ENCODE measurements around the gene TMEM223. TPM values are rescaled to one million over a fixed set of nuclear protein-coding genes. Genes with fewer than 3 reads are reported as not detected.
A peak's percentile ranks its signal among the peaks of the same experiment; 100 is the strongest.

TMEM223 gene
- total and polyA plus RNA-seq, 9 of the 15 experiments (the other 6 are each of a cell fraction or from before 2014, with no cell fraction given) = 5.9 to 34.5 (median 19.6) TPM

- TF ChIP-seq E2F1 (CRISPR knock-in tag; IDR thresholded peaks at IDR 0.05) (peak; percentile 45; the same call in 1 of the 2 replicates), SMARCA5 (IDR thresholded peaks at IDR 0.05) (no peak), GTF2A2 (tag; IDR thresholded peaks at IDR 0.05) (no peak), TRIM24 (IDR thresholded peaks at IDR 0.05) (no peak), NR3C1 (CRISPR knock-in tag; IDR thresholded peaks at IDR 0.05) (no peak), TCF3 (CRISPR knock-in tag; IDR thresholded peaks at IDR 0.05) (0 out of 2 replicates have a peak, but pooled peaks have one; percentile 3), SMARCB1 (IDR thresholded peaks at IDR 0.05; ENCODE audit: insufficient read length, low read depth) (no peak), HDAC3 (IDR thresholded peaks at IDR 0.05; ENCODE audit: borderline replicate concordance, partially characterized antibody) (no peak), ATF1 (CRISPR knock-in tag; IDR thresholded peaks at IDR 0.05) (no peak), ATF1 (tag; IDR thresholded peaks at IDR 0.05) (no peak), ZNF586 (CRISPR knock-in tag; conservative IDR thresholded peaks at IDR 0.05) (no peak), SRF (CRISPR knock-in tag; IDR thresholded peaks at IDR 0.05) (peak in 1 of 2 experiments; percentile 51; a peak in 1 of 4 replicates), SUPT5H (IDR thresholded peaks at IDR 0.05) (peak; percentile 12; the same call in 1 of the 2 replicates), KDM2B (CRISPR knock-in tag; IDR thresholded peaks at IDR 0.05) (no peak), ZFX (CRISPR knock-in tag; IDR thresholded peaks at IDR 0.05) (no peak; the same call in 1 of the 2 replicates)
- TF ChIP-seq, protein P1, sequence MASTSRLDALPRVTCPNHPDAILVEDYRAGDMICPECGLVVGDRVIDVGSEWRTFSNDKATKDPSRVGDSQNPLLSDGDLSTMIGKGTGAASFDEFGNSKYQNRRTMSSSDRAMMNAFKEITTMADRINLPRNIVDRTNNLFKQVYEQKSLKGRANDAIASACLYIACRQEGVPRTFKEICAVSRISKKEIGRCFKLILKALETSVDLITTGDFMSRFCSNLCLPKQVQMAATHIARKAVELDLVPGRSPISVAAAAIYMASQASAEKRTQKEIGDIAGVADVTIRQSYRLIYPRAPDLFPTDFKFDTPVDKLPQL (IDR thresholded peaks at IDR 0.05; ENCODE audit: extremely low read depth, insufficient read length) = no peak
- TF ChIP-seq, protein P2, sequence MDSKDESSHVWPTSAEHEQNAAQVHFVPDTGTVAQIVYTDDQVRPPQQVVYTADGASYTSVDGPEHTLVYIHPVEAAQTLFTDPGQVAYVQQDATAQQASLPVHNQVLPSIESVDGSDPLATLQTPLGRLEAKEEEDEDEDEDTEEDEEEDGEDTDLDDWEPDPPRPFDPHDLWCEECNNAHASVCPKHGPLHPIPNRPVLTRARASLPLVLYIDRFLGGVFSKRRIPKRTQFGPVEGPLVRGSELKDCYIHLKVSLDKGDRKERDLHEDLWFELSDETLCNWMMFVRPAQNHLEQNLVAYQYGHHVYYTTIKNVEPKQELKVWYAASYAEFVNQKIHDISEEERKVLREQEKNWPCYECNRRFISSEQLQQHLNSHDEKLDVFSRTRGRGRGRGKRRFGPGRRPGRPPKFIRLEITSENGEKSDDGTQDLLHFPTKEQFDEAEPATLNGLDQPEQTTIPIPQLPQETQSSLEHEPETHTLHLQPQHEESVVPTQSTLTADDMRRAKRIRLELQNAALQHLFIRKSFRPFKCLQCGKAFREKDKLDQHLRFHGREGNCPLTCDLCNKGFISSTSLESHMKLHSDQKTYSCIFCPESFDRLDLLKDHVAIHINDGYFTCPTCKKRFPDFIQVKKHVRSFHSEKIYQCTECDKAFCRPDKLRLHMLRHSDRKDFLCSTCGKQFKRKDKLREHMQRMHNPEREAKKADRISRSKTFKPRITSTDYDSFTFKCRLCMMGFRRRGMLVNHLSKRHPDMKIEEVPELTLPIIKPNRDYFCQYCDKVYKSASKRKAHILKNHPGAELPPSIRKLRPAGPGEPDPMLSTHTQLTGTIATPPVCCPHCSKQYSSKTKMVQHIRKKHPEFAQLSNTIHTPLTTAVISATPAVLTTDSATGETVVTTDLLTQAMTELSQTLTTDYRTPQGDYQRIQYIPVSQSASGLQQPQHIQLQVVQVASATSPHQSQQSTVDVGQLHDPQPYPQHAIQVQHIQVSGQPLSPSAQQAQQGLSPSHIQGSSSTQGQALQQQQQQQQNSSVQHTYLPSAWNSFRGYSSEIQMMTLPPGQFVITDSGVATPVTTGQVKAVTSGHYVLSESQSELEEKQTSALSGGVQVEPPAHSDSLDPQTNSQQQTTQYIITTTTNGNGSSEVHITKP (IDR thresholded peaks at IDR 0.05; ENCODE audit: partially characterized antibody) = peak; percentile 47
- TF ChIP-seq, protein P3, sequence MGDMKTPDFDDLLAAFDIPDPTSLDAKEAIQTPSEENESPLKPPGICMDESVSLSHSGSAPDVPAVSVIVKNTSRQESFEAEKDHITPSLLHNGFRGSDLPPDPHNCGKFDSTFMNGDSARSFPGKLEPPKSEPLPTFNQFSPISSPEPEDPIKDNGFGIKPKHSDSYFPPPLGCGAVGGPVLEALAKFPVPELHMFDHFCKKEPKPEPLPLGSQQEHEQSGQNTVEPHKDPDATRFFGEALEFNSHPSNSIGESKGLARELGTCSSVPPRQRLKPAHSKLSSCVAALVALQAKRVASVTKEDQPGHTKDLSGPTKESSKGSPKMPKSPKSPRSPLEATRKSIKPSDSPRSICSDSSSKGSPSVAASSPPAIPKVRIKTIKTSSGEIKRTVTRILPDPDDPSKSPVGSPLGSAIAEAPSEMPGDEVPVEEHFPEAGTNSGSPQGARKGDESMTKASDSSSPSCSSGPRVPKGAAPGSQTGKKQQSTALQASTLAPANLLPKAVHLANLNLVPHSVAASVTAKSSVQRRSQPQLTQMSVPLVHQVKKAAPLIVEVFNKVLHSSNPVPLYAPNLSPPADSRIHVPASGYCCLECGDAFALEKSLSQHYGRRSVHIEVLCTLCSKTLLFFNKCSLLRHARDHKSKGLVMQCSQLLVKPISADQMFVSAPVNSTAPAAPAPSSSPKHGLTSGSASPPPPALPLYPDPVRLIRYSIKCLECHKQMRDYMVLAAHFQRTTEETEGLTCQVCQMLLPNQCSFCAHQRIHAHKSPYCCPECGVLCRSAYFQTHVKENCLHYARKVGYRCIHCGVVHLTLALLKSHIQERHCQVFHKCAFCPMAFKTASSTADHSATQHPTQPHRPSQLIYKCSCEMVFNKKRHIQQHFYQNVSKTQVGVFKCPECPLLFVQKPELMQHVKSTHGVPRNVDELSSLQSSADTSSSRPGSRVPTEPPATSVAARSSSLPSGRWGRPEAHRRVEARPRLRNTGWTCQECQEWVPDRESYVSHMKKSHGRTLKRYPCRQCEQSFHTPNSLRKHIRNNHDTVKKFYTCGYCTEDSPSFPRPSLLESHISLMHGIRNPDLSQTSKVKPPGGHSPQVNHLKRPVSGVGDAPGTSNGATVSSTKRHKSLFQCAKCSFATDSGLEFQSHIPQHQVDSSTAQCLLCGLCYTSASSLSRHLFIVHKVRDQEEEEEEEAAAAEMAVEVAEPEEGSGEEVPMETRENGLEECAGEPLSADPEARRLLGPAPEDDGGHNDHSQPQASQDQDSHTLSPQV (IDR thresholded peaks at IDR 0.05) = no peak
Observed at GRCh38 chr11:62832336-62833234, 40.8 kb upstream of the TMEM223 start, which contains the start of gene TEX54 (continued).

All from K562 (cell line).